ENCODE data around the gene C9orf50.
"Not testable (repeated sequence)": the region's sequence is repeated elsewhere in the genome, so short reads cannot be mapped to it uniquely, and the experiment has no call there.

C9orf50 gene

GRCh38 chr9:129610473-129611306, 10.2 kb downstream of the C9orf50 start:
- peak; percentile 86 for DNase-seq (ENCODE audit: low read depth, low spot score)

- no peak for DNase-seq (ENCODE audit: low read depth, low spot score)
Observed at GRCh38 chr9:129610213-129610472, 10.8 kb downstream of the C9orf50 start.

GRCh38 chr9:129609486-129610212, 11.3 kb downstream of the C9orf50 start:
- peak; percentile 71 for DNase-seq (ENCODE audit: low read depth, low spot score)

GRCh38 chr9:129608561-129609481, 12.1 kb downstream of the C9orf50 start:
- no peak for DNase-seq (ENCODE audit: low read depth, low spot score)

GRCh38 chr9:129607027-129607387, 13.9 kb downstream of the C9orf50 start:
- no peak for DNase-seq (ENCODE audit: low read depth, low spot score)

- no peak for DNase-seq (ENCODE audit: low read depth, low spot score)
Observed at GRCh38 chr9:129606161-129607026, 14.5 kb downstream of the C9orf50 start.

- no peak for DNase-seq (ENCODE audit: low read depth, low spot score)
Observed at GRCh38 chr9:129604766-129605163, 16.1 kb downstream of the C9orf50 start.

GRCh38 chr9:129604056-129604765, 16.7 kb downstream of the C9orf50 start:
- no peak for DNase-seq (ENCODE audit: low read depth, low spot score)

GRCh38 chr9:129602598-129603415, 18.1 kb downstream of the C9orf50 start:
- no peak for DNase-seq (ENCODE audit: low read depth, low spot score)

GRCh38 chr9:129601082-129601674, 19.7 kb downstream of the C9orf50 start:
- DNase-seq (ENCODE audit: low read depth, low spot score) = no peak

GRCh38 chr9:129598089-129598596, 22.8 kb downstream of the C9orf50 start:
- DNase-seq (ENCODE audit: low read depth, low spot score) = no peak

- DNase-seq (ENCODE audit: low read depth, low spot score) = peak; percentile 92
Observed at GRCh38 chr9:129597355-129598088, 23.4 kb downstream of the C9orf50 start.

- DNase-seq (ENCODE audit: low read depth, low spot score) = peak; percentile 82
Observed at GRCh38 chr9:129596541-129597331, 24.2 kb downstream of the C9orf50 start.

GRCh38 chr9:129595903-129596540, 24.9 kb downstream of the C9orf50 start:
- no peak for DNase-seq (ENCODE audit: low read depth, low spot score)

GRCh38 chr9:129595311-129595741, 25.6 kb downstream of the C9orf50 start:
- no peak for DNase-seq (ENCODE audit: low read depth, low spot score)

GRCh38 chr9:129594632-129595031, 26.3 kb downstream of the C9orf50 start:
- no peak for DNase-seq (ENCODE audit: low read depth, low spot score)

GRCh38 chr9:129592790-129593189, 28.1 kb downstream of the C9orf50 start:
- not testable (repeated sequence) for DNase-seq (ENCODE audit: low read depth, low spot score)
